ENCODE data around the gene PAOX. TPM values are rescaled to one million over a fixed set of nuclear protein-coding genes. Genes with fewer than 3 reads are reported as not detected.

PAOX gene
- total and polyA plus RNA-seq, 2 donors (not counting 1 experiment from before 2014, with no cell fraction given) = 2.4 to 9.2 TPM

DNA sequence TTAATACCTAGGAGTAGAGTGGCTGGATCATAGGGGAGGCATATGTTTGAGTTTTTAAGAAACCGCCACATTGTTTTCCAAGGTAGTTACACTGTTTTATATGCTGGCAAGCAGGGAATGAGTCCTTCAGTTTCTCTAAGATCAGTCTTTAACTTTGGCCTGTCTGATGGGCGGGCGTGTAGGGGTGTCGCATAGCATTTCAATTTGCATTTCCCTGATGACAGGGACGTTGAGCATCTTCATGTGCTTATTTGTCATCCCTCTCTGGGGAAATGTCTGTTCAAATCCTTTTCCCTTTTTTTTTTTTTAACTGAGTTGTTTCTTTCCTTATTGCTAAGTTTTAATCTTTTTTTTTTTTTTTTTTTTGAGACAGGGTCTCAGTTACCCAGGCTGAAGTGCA lies 24.7 kb downstream of the PAOX start:
- Histone ChIP-seq H3K4me3 (replicated peaks in 1 of 4; ENCODE audit: control extremely low read depth in 1 of 4, insufficient read depth in 1 of 4, low read depth in 3 of 4, low read length in 4 of 4) (no peak overlapping the region), H3K36me3 (ENCODE audit: control insufficient read depth, insufficient read depth, low read length) (peaks cover 21% of the 10 kb centered on the region), H3K4me1 (ENCODE audit: control insufficient read depth, extremely low read depth, insufficient read depth, low read length) (peaks cover 10% of the 10 kb centered on the region), H3K27me3 (ENCODE audit: control insufficient read depth, insufficient read depth, low read length) (no peaks in the 10 kb centered on the region), H3K27ac (ENCODE audit: insufficient read depth, low read length) (no peak overlapping the region), H4K20me1 (ENCODE audit: control insufficient read depth, extremely low read depth, insufficient read depth, low read length) (no peaks in the 10 kb centered on the region), H3K4me2 (ENCODE audit: extremely low read depth, insufficient read depth, low read length) (no peak overlapping the region), H3K9me3 (ENCODE audit: control insufficient read depth, insufficient read depth, low read depth, low read length) (no peaks in the 10 kb centered on the region), H3K9ac (ENCODE audit: insufficient read depth, low read length) (no peak overlapping the region), H2AFZ (ENCODE audit: low read length) (no peak overlapping the region), H3K79me2 (ENCODE audit: control insufficient read depth, insufficient read depth, low read length) (peaks cover 22% of the 10 kb centered on the region)
- DNase-seq (ENCODE audit: low read depth in 2 of 2) = no peak
- TF ChIP-seq, protein P1, sequence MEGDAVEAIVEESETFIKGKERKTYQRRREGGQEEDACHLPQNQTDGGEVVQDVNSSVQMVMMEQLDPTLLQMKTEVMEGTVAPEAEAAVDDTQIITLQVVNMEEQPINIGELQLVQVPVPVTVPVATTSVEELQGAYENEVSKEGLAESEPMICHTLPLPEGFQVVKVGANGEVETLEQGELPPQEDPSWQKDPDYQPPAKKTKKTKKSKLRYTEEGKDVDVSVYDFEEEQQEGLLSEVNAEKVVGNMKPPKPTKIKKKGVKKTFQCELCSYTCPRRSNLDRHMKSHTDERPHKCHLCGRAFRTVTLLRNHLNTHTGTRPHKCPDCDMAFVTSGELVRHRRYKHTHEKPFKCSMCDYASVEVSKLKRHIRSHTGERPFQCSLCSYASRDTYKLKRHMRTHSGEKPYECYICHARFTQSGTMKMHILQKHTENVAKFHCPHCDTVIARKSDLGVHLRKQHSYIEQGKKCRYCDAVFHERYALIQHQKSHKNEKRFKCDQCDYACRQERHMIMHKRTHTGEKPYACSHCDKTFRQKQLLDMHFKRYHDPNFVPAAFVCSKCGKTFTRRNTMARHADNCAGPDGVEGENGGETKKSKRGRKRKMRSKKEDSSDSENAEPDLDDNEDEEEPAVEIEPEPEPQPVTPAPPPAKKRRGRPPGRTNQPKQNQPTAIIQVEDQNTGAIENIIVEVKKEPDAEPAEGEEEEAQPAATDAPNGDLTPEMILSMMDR (conservative IDR thresholded peaks at IDR 0.05 in 1 of 2, IDR thresholded peaks at IDR 0.05 in 1 of 2; ENCODE audit: low read depth in 1 of 2, low read length in 2 of 2) = no peak
- TF ChIP-seq EZH2 (IDR thresholded peaks at IDR 0.05; ENCODE audit: low read length, missing control alignments) = no peak

GRCh38 chr10:133405272-133405671 lies 26.2 kb downstream of the PAOX start:
- H3K27ac ChIP-seq (ENCODE audit: insufficient read depth, low read length) = no peak overlapping the region
- DNase-seq (ENCODE audit: low read depth in 2 of 2) = peak in 1 of 2 donors; percentile 64

GRCh38 chr10:133405844-133406527 lies 26.9 kb downstream of the PAOX start:
- H3K79me2 ChIP-seq (ENCODE audit: control insufficient read depth, insufficient read depth, low read length) = peaks cover 30% of the 10 kb centered on the region
- TF ChIP-seq, protein P1 (conservative IDR thresholded peaks at IDR 0.05 in 1 of 2, IDR thresholded peaks at IDR 0.05 in 1 of 2; ENCODE audit: low read depth in 1 of 2, low read length in 2 of 2) = no peak
- no peak for TF ChIP-seq EZH2 (IDR thresholded peaks at IDR 0.05; ENCODE audit: low read length, missing control alignments)
- H4K20me1 ChIP-seq (ENCODE audit: control insufficient read depth, extremely low read depth, insufficient read depth, low read length) = no peaks in the 10 kb centered on the region
- no peaks in the 10 kb centered on the region for H3K9me3 ChIP-seq (ENCODE audit: control insufficient read depth, insufficient read depth, low read depth, low read length)
- peaks cover 10% of the 10 kb centered on the region for H3K4me1 ChIP-seq (ENCODE audit: control insufficient read depth, extremely low read depth, insufficient read depth, low read length)
- H3K4me3 ChIP-seq (replicated peaks in 1 of 4; ENCODE audit: control extremely low read depth in 1 of 4, insufficient read depth in 1 of 4, low read depth in 3 of 4, low read length in 4 of 4) = no peak overlapping the region
- no peak overlapping the region for H2AFZ ChIP-seq (ENCODE audit: low read length)
- H3K4me2 ChIP-seq (ENCODE audit: extremely low read depth, insufficient read depth, low read length) = no peak overlapping the region
- no peak overlapping the region for H3K9ac ChIP-seq (ENCODE audit: insufficient read depth, low read length)
- peaks cover 17% of the 10 kb centered on the region for H3K36me3 ChIP-seq (ENCODE audit: control insufficient read depth, insufficient read depth, low read length)
- H3K27me3 ChIP-seq (ENCODE audit: control insufficient read depth, insufficient read depth, low read length) = no peaks in the 10 kb centered on the region
- H3K27ac ChIP-seq (ENCODE audit: insufficient read depth, low read length) = no peak overlapping the region
- peak in 1 of 2 donors; percentile 72 for DNase-seq (ENCODE audit: low read depth in 2 of 2)

More at GRCh38 chr10:133405272-133405671, 26.2 kb downstream of the PAOX start:
- Histone ChIP-seq H3K4me1 (ENCODE audit: control insufficient read depth, extremely low read depth, insufficient read depth, low read length) (peaks cover 10% of the 10 kb centered on the region), H3K9me3 (ENCODE audit: control insufficient read depth, insufficient read depth, low read depth, low read length) (no peaks in the 10 kb centered on the region), H2AFZ (ENCODE audit: low read length) (no peak overlapping the region), H3K36me3 (ENCODE audit: control insufficient read depth, insufficient read depth, low read length) (peaks cover 17% of the 10 kb centered on the region), H3K9ac (ENCODE audit: insufficient read depth, low read length) (no peak overlapping the region), H3K4me2 (ENCODE audit: extremely low read depth, insufficient read depth, low read length) (no peak overlapping the region), H4K20me1 (ENCODE audit: control insufficient read depth, extremely low read depth, insufficient read depth, low read length) (no peaks in the 10 kb centered on the region), H3K79me2 (ENCODE audit: control insufficient read depth, insufficient read depth, low read length) (peaks cover 31% of the 10 kb centered on the region), H3K27me3 (ENCODE audit: control insufficient read depth, insufficient read depth, low read length) (no peaks in the 10 kb centered on the region), H3K4me3 (replicated peaks in 1 of 4; ENCODE audit: control extremely low read depth in 1 of 4, insufficient read depth in 1 of 4, low read depth in 3 of 4, low read length in 4 of 4) (no peak overlapping the region)
- TF ChIP-seq EZH2 (IDR thresholded peaks at IDR 0.05; ENCODE audit: low read length, missing control alignments) = no peak
- TF ChIP-seq, protein P1 (conservative IDR thresholded peaks at IDR 0.05 in 1 of 2, IDR thresholded peaks at IDR 0.05 in 1 of 2; ENCODE audit: low read depth in 1 of 2, low read length in 2 of 2) = no peak
